Activated CD8-positive, alpha-beta memory T cell treated with anti-CD3 and anti-CD28 coated beads for 4 hours (primary cell): ENCODE results near the gene GNL2.

Experiments
- DNase-seq, 2 donors: peaks; one replicate each; pipeline ENCODE4 v3.0.0-alpha.2; 2020; ENCODE audit warnings: low read depth in 2 of 2

The GNL2 gene

DNA sequence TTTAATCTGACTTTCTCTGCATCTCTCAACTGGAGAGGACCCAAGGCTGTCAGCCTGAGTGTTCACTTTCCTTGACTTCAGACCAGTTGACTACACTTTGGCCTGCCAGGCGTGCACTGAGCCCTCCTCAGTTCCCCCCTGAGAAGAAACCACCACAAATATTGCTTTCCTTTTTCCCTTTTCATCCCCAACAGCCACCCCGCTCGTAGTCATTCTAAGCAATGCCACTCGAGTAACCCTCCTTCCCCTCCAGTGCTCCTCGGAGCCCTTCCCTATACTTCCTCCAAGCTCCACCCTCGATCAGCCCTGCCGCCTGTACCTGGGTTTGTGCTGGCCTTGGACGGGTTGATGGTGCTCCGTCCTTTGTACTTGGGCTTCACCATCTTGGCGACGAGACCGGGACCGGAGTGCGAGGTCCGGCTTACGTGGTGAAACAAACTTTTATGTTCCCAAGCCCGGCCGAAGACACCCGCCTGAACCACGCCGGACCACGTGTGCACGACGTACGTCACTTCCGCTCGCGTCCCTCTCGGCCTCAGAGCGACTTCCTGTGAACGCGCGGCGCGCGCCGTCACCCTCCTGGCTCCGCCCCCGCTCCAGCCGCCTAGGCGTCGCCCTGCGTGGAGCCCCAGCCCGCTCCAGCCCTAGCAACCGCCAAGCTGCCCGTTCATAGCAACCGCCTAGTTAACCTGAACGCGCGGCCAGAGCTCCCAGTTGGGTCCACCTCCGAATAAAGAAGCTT lies at the start of gene GNL2:
Gene GNL2 (minus strand): TSS at position 498 of the 742 bp plus-strand sequence. CDS start 115 bp downstream, at position 383.
- DNase-seq = peak; percentile 90

DNA sequence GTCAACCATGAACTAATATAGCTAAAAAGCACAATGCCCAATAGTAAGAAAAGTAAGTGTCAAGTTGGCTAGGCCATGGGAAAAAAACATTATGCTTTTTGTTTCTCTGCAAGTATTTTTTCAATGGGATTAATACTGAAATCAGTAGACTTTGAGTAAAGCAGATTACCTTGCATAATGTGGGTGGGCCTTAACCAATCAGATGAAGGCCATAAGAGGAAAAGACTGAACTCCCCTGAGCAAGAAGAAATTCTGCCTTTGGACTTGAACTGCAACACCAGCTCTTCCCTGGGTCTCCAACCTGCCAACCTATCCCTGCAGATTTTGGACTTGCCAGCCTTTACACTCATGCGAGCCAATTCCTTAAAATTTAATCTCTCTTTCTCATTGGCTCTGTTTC lies 45.3 kb upstream of the GNL2 start:
- DNase-seq = no peak

DNA sequence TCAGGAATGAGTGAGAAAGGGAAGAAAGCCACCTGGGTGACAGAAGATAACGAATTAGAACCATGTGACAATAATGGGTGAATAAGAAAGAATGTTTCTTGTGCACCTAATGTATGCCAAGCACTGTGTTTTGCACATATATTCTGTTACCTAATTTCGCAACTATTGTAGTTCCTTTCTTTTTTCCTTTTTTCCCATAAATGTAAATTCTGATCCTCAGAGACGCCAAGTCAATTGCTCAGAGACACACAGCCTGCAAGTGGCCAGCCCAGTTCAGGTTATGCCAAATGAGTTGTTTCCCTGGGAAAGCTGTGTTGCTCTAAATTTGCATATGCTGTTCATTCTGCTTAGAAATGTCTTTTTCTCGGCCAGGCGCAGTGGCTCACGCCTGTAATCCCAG lies 40.7 kb upstream of the GNL2 start:
- DNase-seq = no peak

GRCh38 chr1:37634992-37635902 lies 39.5 kb upstream of the GNL2 start:
- DNase-seq = no peak

- no peak for DNase-seq
Measured at GRCh38 chr1:37634244-37634991, 38.7 kb upstream of the GNL2 start, which contains the start of gene RSPO1. RSPO1 (minus strand) TSS chr1:37634892; CDS start chr1:37629661, 5,231 bp downstream.

- no peak for DNase-seq
Measured at GRCh38 chr1:37633938-37634243, 38.2 kb upstream of the GNL2 start.

- no peak for DNase-seq
Measured at GRCh38 chr1:37633040-37633937, 37.6 kb upstream of the GNL2 start.

DNA sequence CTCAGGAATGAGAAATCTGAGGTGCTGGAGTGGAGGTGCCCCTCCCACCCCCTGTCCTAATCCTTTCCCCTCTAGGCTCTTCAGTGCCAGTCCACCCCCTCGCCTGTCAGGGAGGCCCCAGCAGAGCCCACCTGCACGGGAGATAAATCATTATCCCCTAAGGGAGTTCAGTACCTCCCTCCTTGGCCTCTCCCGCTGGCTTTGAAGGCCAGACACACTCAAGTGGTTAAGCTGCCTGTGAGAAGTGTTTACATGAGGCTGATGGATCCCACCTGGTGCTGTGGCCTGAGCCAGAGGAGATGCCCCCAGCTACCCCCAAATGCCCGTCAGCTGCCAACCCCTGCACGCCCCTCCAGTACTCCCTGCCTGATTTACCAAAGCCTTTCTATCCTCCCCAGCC lies 35.3 kb upstream of the GNL2 start:
- DNase-seq = no peak

- DNase-seq = no peak
Measured at GRCh38 chr1:37630426-37631028, 34.8 kb upstream of the GNL2 start.

- DNase-seq = no peak
Measured at GRCh38 chr1:37629726-37630425, 34.1 kb upstream of the GNL2 start.

DNA sequence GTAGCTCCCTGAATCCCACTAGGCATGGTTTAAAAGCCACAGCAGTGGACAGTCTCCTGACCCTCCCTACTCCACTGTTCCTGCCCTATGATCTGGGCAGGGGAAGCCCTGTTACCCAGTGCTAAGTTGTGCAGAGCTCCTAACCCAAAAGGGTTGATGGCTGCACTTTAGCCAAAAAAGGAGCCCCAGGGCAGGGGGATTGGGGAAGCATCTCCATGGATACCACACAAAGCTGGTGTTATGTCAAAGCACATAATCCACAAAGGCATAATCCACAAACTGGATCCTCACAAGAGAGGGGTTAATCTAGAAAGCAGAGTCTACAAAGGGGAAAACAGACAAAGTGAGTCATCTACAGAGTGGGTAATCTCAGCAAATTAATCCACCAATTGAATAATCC lies 33.3 kb upstream of the GNL2 start:
- DNase-seq = no peak

GRCh38 chr1:37628026-37628556 lies 32.4 kb upstream of the GNL2 start:
- no peak for DNase-seq

DNA sequence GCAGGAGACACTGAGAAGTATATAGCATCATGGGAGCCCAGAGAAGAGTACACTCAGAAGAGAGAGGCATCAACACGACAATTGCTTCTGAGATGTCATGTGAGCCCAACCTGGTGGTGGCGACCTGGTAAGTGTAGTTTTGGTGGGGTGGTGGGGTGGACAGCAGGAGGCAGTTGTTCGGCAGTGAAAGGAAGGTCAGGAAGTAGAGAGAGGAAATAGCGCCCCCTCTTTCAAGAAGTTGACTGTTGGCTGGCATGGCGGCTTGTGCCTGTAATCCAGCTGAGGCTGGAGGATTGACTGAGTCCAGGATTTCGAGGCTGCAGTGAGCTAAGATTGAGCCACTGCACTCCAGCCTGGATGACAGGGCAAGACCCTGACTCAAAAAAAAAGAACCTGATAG lies 26.4 kb upstream of the GNL2 start:
- no peak for DNase-seq

- no peak for DNase-seq
Measured at GRCh38 chr1:37621326-37621870, 25.7 kb upstream of the GNL2 start.

- DNase-seq = no peak
Measured at GRCh38 chr1:37620707-37621106, 25.0 kb upstream of the GNL2 start.

DNA sequence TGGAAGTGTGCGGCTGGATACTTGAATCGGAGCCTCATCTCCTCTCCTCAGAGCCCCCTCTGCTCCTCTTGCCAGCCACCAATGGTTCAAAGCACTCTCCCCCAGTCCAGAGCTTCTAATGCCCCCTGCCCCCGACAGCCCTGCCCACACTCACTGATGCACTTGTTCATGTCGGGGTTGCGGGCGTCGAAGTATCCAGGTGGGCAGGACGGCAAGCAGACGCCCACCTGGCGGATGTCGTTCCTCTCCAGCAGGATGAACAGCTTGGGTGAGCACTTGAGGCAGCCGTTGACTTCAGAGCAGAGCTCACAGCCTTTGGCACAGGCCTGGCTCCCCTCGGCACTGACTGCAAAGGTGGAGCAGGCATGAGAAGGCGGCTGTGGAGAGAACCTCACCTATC lies 20.6 kb upstream of the GNL2 start:
- no peak for DNase-seq

DNA sequence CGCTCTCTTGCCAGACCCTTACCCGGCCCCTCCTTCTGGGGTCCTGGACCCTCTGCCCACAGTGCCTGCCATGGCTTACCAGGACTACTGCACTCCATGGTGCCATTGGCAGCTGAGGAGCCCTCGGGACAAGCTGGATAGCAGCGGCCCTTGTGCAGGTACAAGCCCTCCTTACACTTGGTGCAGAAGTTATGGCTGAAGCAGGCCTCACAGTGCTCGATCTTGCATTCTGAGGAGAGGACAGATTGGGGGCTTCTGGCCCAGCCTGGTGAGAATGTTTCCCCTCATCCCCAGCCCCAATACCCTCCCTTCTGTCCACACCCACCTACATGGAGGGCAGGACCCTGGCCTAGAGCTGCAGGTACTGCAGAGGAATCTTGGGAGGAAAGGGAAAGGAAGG lies 18.4 kb upstream of the GNL2 start:
- no peak for DNase-seq

DNA sequence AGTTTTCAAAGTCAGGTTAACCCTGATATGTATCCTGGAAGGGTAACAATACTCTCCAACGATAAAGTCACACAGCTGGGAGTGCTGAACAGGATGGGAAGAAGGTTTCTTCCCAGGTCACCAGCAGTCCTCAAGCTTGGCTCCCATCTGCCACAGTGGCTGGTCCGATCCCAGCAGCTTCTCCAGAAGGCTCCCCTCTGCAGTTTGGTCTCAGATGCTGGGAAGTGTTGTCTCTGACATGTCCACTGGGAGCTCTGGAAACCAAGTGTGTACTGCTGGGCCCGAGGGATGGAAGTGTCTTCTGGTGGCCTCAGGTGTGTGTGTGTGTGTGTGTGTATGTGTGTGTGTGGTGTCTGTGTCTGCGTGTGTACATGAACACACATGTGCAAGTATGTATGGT lies 16.4 kb upstream of the GNL2 start:
- no peak for DNase-seq

DNA sequence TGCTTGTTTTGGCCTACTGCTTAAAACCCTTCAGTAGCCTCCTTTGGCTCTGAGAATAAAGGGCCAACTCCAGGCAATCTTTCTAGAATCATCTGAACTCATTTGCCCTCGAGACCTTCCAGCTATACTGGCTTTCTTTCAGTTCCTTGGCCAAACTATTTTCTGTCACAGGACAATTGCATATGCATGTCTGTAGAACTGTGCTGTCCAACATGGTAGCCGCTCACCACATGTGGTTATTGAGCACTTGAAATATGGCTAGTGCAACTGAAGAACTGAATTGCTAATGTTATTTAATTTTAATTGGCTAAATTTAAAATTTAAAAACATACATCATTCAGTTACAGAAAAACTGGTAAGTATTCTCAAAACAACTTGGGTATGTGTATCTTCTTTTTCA lies 14.3 kb upstream of the GNL2 start:
- no peak for DNase-seq

GRCh38 chr1:37609002-37609401 lies 13.3 kb upstream of the GNL2 start:
- no peak for DNase-seq
